Trophoblast cell (in vitro differentiated cells and primary cell): ENCODE measurements around the gene DBF4B.
A peak's percentile ranks its signal among the peaks of the same experiment; 100 is the strongest.
"Not testable (repeated sequence)": the region's sequence is repeated elsewhere in the genome, so short reads cannot be mapped to it uniquely, and the experiment has no call there.

Experiments used
- DNase-seq, 2 donors: peaks; one replicate each; pipeline ENCODE4 v3.0.0-alpha.2; 2016
- H2AFZ ChIP-seq: 2 replicates; pipeline ENCODE4 v1.6.1; 2013; ENCODE audit warnings: low read length, moderate library complexity, mild to moderate bottlenecking; ENCODE audit not compliant: insufficient read depth, poor library complexity
- H2AK5ac ChIP-seq: 2 replicates; pipeline ENCODE4 v1.6.1; 2013; ENCODE audit warnings: mild to moderate bottlenecking, low read length
- H2BK120ac ChIP-seq: 2 replicates; pipeline ENCODE4 v1.6.1; 2013; ENCODE audit warnings: low read length, mild to moderate bottlenecking, moderate library complexity; ENCODE audit not compliant: insufficient read depth, poor library complexity
- H2BK12ac ChIP-seq: 2 replicates; pipeline ENCODE4 v1.6.1; 2013; ENCODE audit warnings: mild to moderate bottlenecking, low read length, moderate library complexity
- H2BK5ac ChIP-seq: 2 replicates; pipeline ENCODE4 v1.6.1; 2013; ENCODE audit warnings: low read length, low read depth, moderate library complexity, mild to moderate bottlenecking; ENCODE audit not compliant: poor library complexity
- H3K14ac ChIP-seq: 2 replicates; pipeline ENCODE4 v1.6.1; 2013; ENCODE audit warnings: mild to moderate bottlenecking, low read length
- H3K18ac ChIP-seq: 2 replicates; pipeline ENCODE4 v1.6.1; 2013; ENCODE audit warnings: mild to moderate bottlenecking, low read length
- H3K23ac ChIP-seq: 2 replicates; pipeline ENCODE4 v1.6.1; 2013; ENCODE audit warnings: low read length
- H3K27ac ChIP-seq: 2 replicates; pipeline ENCODE4 v1.5.1; 2013; ENCODE audit warnings: low read depth, mild to moderate bottlenecking, inconsistent platforms, low read length, moderate library complexity
- H3K27me3 ChIP-seq: 2 replicates; pipeline ENCODE4 v1.6.1; 2013; ENCODE audit warnings: inconsistent platforms, mild to moderate bottlenecking, low read length, moderate library complexity; ENCODE audit not compliant: insufficient read depth
- H3K36me3 ChIP-seq, 2 experiments: 1 replicate in 1 of 2; 2 replicates in 1 of 2; pipeline ENCODE4 v1.6.1; 2013; ENCODE audit warnings: low read length in 2 of 2, mild to moderate bottlenecking in 2 of 2, moderate library complexity in 1 of 2; ENCODE audit not compliant: insufficient read depth in 2 of 2, control insufficient read depth in 1 of 2
- H3K4ac ChIP-seq: 2 replicates; pipeline ENCODE4 v1.6.1; 2013; ENCODE audit warnings: low read depth, mild to moderate bottlenecking, low read length, moderate library complexity
- H3K4me1 ChIP-seq, 2 experiments: 1 replicate in 1 of 2; 2 replicates in 1 of 2; pipeline ENCODE4 v1.6.1; 2013; ENCODE audit warnings: low read length in 2 of 2, mild to moderate bottlenecking in 2 of 2, moderate library complexity in 1 of 2; ENCODE audit not compliant: insufficient read depth in 2 of 2, control insufficient read depth in 1 of 2
- H3K4me2 ChIP-seq: 2 replicates; pipeline ENCODE4 v1.6.1; 2013; ENCODE audit warnings: inconsistent platforms, mild to moderate bottlenecking, low read length, moderate library complexity
- H3K4me3 ChIP-seq: 2 replicates; pipeline ENCODE4 v1.5.1; 2013; ENCODE audit warnings: mild to moderate bottlenecking, low read depth, low read length, inconsistent platforms
- H3K79me1 ChIP-seq: one replicate; pipeline ENCODE4 v1.6.1; 2013; ENCODE audit warnings: low read length
- H3K79me2 ChIP-seq: 2 replicates; pipeline ENCODE4 v1.6.1; 2013; ENCODE audit warnings: low read length, mild to moderate bottlenecking; ENCODE audit not compliant: control insufficient read depth, insufficient read depth, poor library complexity
- H3K9ac ChIP-seq: 2 replicates; pipeline ENCODE4 v1.6.1; 2013; ENCODE audit warnings: mild to moderate bottlenecking, low read length
- H3K9me3 ChIP-seq: 2 replicates; pipeline ENCODE4 v1.6.1; 2013; ENCODE audit warnings: low read depth, mild to moderate bottlenecking, control low read depth, inconsistent platforms, low read length; ENCODE audit not compliant: insufficient read depth
- H4K12ac ChIP-seq: 2 replicates; pipeline ENCODE4 v1.6.1; 2013; ENCODE audit warnings: low read depth, mild to moderate bottlenecking, low read length, moderate library complexity
- H4K8ac ChIP-seq: 2 replicates; pipeline ENCODE4 v1.6.1; 2013; ENCODE audit warnings: low read depth, mild to moderate bottlenecking, low read length, moderate library complexity
- H4K91ac ChIP-seq: one replicate; pipeline ENCODE4 v1.6.1; 2013; ENCODE audit warnings: low read depth, mild to moderate bottlenecking, low read length, moderate library complexity
- WGBS: extraction: QIAGEN DNeasy Blood & Tissue Kit; methylation state at CpG from one replicate; pipeline ENCODE4 v1.1.7; 2013; ENCODE audit warnings: missing lambda C conversion rate; ENCODE audit not compliant: insufficient read length, insufficient coverage; ENCODE audit errors: extremely low coverage; 5-methylcytosine and 5-hydroxymethylcytosine counted together

Gene DBF4B

GRCh38 chr17:44707755-44708400 lies 587 bp upstream of the DBF4B start:
- H3K4me2 ChIP-seq = peak overlapping the region; percentile 54
- no peak overlapping the region for H2AK5ac ChIP-seq
- peaks cover 4 to 5% of the 10 kb centered on the region in 2 experiments for H3K4me1 ChIP-seq
- H3K27me3 ChIP-seq = no peaks in the 10 kb centered on the region
- H2BK120ac ChIP-seq = no peak overlapping the region
- 100% methylated on average over 2 of the region's 4 CpGs for WGBS
- H3K18ac ChIP-seq = no peak overlapping the region
- peak overlapping the region; percentile 76 for H2AFZ ChIP-seq
- peaks cover 8% of the 10 kb centered on the region for H3K79me1 ChIP-seq
- H3K79me2 ChIP-seq = peaks cover 7% of the 10 kb centered on the region
- no peak overlapping the region for H3K14ac ChIP-seq
- peak overlapping the region; percentile 95 for H4K8ac ChIP-seq
- no peak overlapping the region for H3K27ac ChIP-seq
- H2BK5ac ChIP-seq = no peak overlapping the region
- H4K91ac ChIP-seq = no peak overlapping the region
- no peaks in the 10 kb centered on the region for H3K9me3 ChIP-seq
- DNase-seq = peak in 1 of 2 donors; percentile 52
- H3K9ac ChIP-seq = no peak overlapping the region
- H3K36me3 ChIP-seq = no peaks in the 10 kb centered on the region
- H3K4ac ChIP-seq = no peak overlapping the region
- no peak overlapping the region for H4K12ac ChIP-seq
- no peak overlapping the region for H2BK12ac ChIP-seq
- no peak overlapping the region for H3K23ac ChIP-seq
- no peak overlapping the region for H3K4me3 ChIP-seq

GRCh38 chr17:44719444-44719843 lies 11.0 kb downstream of the DBF4B start:
- Histone ChIP-seq H3K27me3 (no peaks in the 10 kb centered on the region), H3K23ac (no peak overlapping the region), H2AFZ (no peak overlapping the region), H3K18ac (no peak overlapping the region), H3K9me3 (no peaks in the 10 kb centered on the region), H4K91ac (no peak overlapping the region), H4K12ac (no peak overlapping the region), H3K79me1 (no peaks in the 10 kb centered on the region), H2BK120ac (no peak overlapping the region), H4K8ac (no peak overlapping the region), H3K36me3 (peaks cover 24 to 26% of the 10 kb centered on the region in 2 experiments), H3K27ac (no peak overlapping the region), H3K4ac (no peak overlapping the region), H3K4me1 (no peaks in the 10 kb centered on the region), H2BK5ac (no peak overlapping the region), H3K79me2 (no peaks in the 10 kb centered on the region), H2BK12ac (no peak overlapping the region), H3K9ac (no peak overlapping the region), H3K4me2 (no peak overlapping the region), H3K14ac (no peak overlapping the region), H2AK5ac (no peak overlapping the region), H3K4me3 (no peak overlapping the region)
- DNase-seq = no peak
- WGBS = no CpG with 5 or more reads among the region's 1 CpG

- Histone ChIP-seq H3K9ac (no peak overlapping the region), H3K79me1 (no peaks in the 10 kb centered on the region), H4K8ac (no peak overlapping the region), H4K12ac (no peak overlapping the region), H3K23ac (no peak overlapping the region), H3K27me3 (no peaks in the 10 kb centered on the region), H3K4me3 (no peak overlapping the region), H2BK120ac (no peak overlapping the region), H3K9me3 (no peaks in the 10 kb centered on the region), H4K91ac (no peak overlapping the region), H3K4me2 (no peak overlapping the region), H3K27ac (no peak overlapping the region), H2AFZ (no peak overlapping the region), H2BK5ac (no peak overlapping the region), H3K36me3 (peaks cover 29 to 32% of the 10 kb centered on the region in 2 experiments), H3K18ac (no peak overlapping the region), H3K4me1 (no peaks in the 10 kb centered on the region), H3K14ac (no peak overlapping the region), H2BK12ac (no peak overlapping the region), H3K79me2 (no peaks in the 10 kb centered on the region), H3K4ac (no peak overlapping the region), H2AK5ac (no peak overlapping the region)
- no peak for DNase-seq
- no CpG with 5 or more reads among the region's 5 CpGs for WGBS
These were observed 13.8 kb downstream of the DBF4B start for GRCh38 chr17:44722254-44722653.

- H3K79me2 ChIP-seq, H2AK5ac ChIP-seq, H3K23ac ChIP-seq, H3K27ac ChIP-seq, H3K18ac ChIP-seq, DNase-seq, H3K14ac ChIP-seq, H3K4me1 ChIP-seq, H3K79me1 ChIP-seq, H4K91ac ChIP-seq, H2AFZ ChIP-seq, H2BK120ac ChIP-seq, H2BK5ac ChIP-seq, H3K4ac ChIP-seq, H3K4me3 ChIP-seq, H2BK12ac ChIP-seq, H3K9me3 ChIP-seq, H3K9ac ChIP-seq, H3K27me3 ChIP-seq, H3K4me2 ChIP-seq, H4K12ac ChIP-seq, H4K8ac ChIP-seq: not testable (repeated sequence)
- no CpG with 5 or more reads among the region's 6 CpGs for WGBS
- H3K36me3 ChIP-seq = peaks cover 36 to 40% of the 10 kb centered on the region in 2 experiments
These were observed 17.7 kb downstream of the DBF4B start for GRCh38 chr17:44726121-44726520.
